HUES48 (cell line): ENCODE results near the gene CCL4L2.
"Not testable (repeated sequence)": the region's sequence is repeated elsewhere in the genome, so short reads cannot be mapped to it uniquely, and the experiment has no call there.

ENCODE experiments used
- H3K27ac ChIP-seq: one replicate; pipeline ENCODE4 v1.7.0; 2013; ENCODE audit warnings: low read depth, low read length, inconsistent platforms
- H3K27me3 ChIP-seq: 2 replicates; pipeline ENCODE4 v1.6.1; 2013; ENCODE audit warnings: mild to moderate bottlenecking, low read length; ENCODE audit not compliant: control insufficient read depth, insufficient read depth
- H3K36me3 ChIP-seq: 2 replicates; pipeline ENCODE4 v1.6.1; 2013; ENCODE audit warnings: low read length; ENCODE audit not compliant: control insufficient read depth, insufficient read depth
- H3K4me1 ChIP-seq: 2 replicates; pipeline ENCODE4 v1.6.1; 2013; ENCODE audit warnings: mild to moderate bottlenecking, low read length; ENCODE audit not compliant: control insufficient read depth, insufficient read depth
- H3K4me3 ChIP-seq: 2 replicates; pipeline ENCODE4 v1.5.1; 2013; ENCODE audit warnings: mild to moderate bottlenecking, low read depth, low read length
- H3K9ac ChIP-seq: 2 replicates; pipeline ENCODE4 v1.6.1; 2013; ENCODE audit warnings: mild to moderate bottlenecking, low read depth, low read length, moderate library complexity
- H3K9me3 ChIP-seq: 2 replicates; pipeline ENCODE4 v1.6.1; 2013; ENCODE audit warnings: low read length; ENCODE audit not compliant: control insufficient read depth, insufficient read depth

The CCL4L2 gene

GRCh38 chr17:36198831-36199465 lies 11.9 kb upstream of the CCL4L2 start:
- Histone ChIP-seq H3K9ac (no peak overlapping the region), H3K4me1 (peaks cover 10% of the 10 kb centered on the region; the same call in 1 of the 2 replicates), H3K4me3 (no peak overlapping the region), H3K27ac (no peak overlapping the region), H3K27me3 (peaks cover 4% of the 10 kb centered on the region; the same call in 1 of the 2 replicates), H3K9me3 (no peaks in the 10 kb centered on the region), H3K36me3 (no peaks in the 10 kb centered on the region)

GRCh38 chr17:36201102-36201501 lies 9.8 kb upstream of the CCL4L2 start:
- H3K4me1 ChIP-seq, H3K9ac ChIP-seq, H3K27me3 ChIP-seq, H3K4me3 ChIP-seq, H3K9me3 ChIP-seq, H3K36me3 ChIP-seq, H3K27ac ChIP-seq: not testable (repeated sequence)

- H3K36me3 ChIP-seq, H3K4me1 ChIP-seq, H3K27me3 ChIP-seq, H3K9me3 ChIP-seq, H3K9ac ChIP-seq, H3K4me3 ChIP-seq, H3K27ac ChIP-seq: not testable (repeated sequence)
Observed at GRCh38 chr17:36201506-36201905, 9.4 kb upstream of the CCL4L2 start.

- no peaks in the 10 kb centered on the region for H3K36me3 ChIP-seq
- no peaks in the 10 kb centered on the region for H3K27me3 ChIP-seq
- H3K4me3 ChIP-seq: no peak overlapping the region
- H3K4me1 ChIP-seq: peaks cover 3% of the 10 kb centered on the region; the same call in 1 of the 2 replicates
- no peak overlapping the region for H3K9ac ChIP-seq
- H3K27ac ChIP-seq: no peak overlapping the region
- no peaks in the 10 kb centered on the region for H3K9me3 ChIP-seq
Observed at GRCh38 chr17:36203335-36203734, 7.5 kb upstream of the CCL4L2 start.

GRCh38 chr17:36204724-36205500 lies 6.0 kb upstream of the CCL4L2 start:
- Histone ChIP-seq H3K27me3 (no peaks in the 10 kb centered on the region), H3K4me1 (peaks cover 3% of the 10 kb centered on the region; the same call in 1 of the 2 replicates), H3K36me3 (no peaks in the 10 kb centered on the region), H3K27ac (no peak overlapping the region), H3K9me3 (no peaks in the 10 kb centered on the region), H3K4me3 (no peak overlapping the region), H3K9ac (no peak overlapping the region)

GRCh38 chr17:36205637-36206485 lies 5.0 kb upstream of the CCL4L2 start:
- Histone ChIP-seq H3K27ac (no peak overlapping the region), H3K4me3 (no peak overlapping the region), H3K9me3 (no peaks in the 10 kb centered on the region), H3K4me1 (peaks cover 3% of the 10 kb centered on the region; the same call in 1 of the 2 replicates), H3K36me3 (no peaks in the 10 kb centered on the region), H3K27me3 (no peaks in the 10 kb centered on the region), H3K9ac (no peak overlapping the region)

GRCh38 chr17:36206486-36206821 lies 4.4 kb upstream of the CCL4L2 start:
- not testable (repeated sequence) for H3K4me1 ChIP-seq, H3K9ac ChIP-seq, H3K36me3 ChIP-seq, H3K9me3 ChIP-seq, H3K27ac ChIP-seq, H3K4me3 ChIP-seq, H3K27me3 ChIP-seq

- H3K36me3 ChIP-seq, H3K27me3 ChIP-seq, H3K27ac ChIP-seq, H3K9me3 ChIP-seq, H3K4me1 ChIP-seq, H3K4me3 ChIP-seq, H3K9ac ChIP-seq: not testable (repeated sequence)
Observed at GRCh38 chr17:36207383-36207782, 3.5 kb upstream of the CCL4L2 start.

- Histone ChIP-seq H3K9me3 (no peaks in the 10 kb centered on the region), H3K27ac (no peak overlapping the region), H3K4me1 (no peaks in the 10 kb centered on the region), H3K36me3 (no peaks in the 10 kb centered on the region), H3K27me3 (no peaks in the 10 kb centered on the region), H3K4me3 (no peak overlapping the region), H3K9ac (no peak overlapping the region)
Observed at GRCh38 chr17:36209575-36209974, 1.3 kb upstream of the CCL4L2 start.

- not testable (repeated sequence) for H3K9me3 ChIP-seq, H3K4me1 ChIP-seq, H3K36me3 ChIP-seq, H3K9ac ChIP-seq, H3K4me3 ChIP-seq, H3K27ac ChIP-seq, H3K27me3 ChIP-seq
Observed at GRCh38 chr17:36211484-36212271, 815 bp downstream of the CCL4L2 start.
